HEK293 (cell line): ENCODE measurements around the gene AGAP1.

Source experiments
- INSM2 ChIP-seq: fragments of 450-650 bp; formaldehyde crosslinking; IDR thresholded peaks from 2 replicates; pipeline ENCODE4 v1.5.1; 2016; ENCODE audit warnings: missing biosample characterization, missing genetic modification characterization
- PATZ1 ChIP-seq: fragments of 450-650 bp; formaldehyde crosslinking; IDR thresholded peaks from 2 replicates; pipeline ENCODE4 v1.5.1; 2016; ENCODE audit warnings: missing biosample characterization, missing genetic modification characterization
- REST ChIP-seq: fragments of 450-650 bp; formaldehyde crosslinking; IDR thresholded peaks from 2 replicates; pipeline ENCODE4 v1.5.1; 2016; ENCODE audit warnings: missing biosample characterization, missing genetic modification characterization
- ZFP3 ChIP-seq: fragments of 450-650 bp; formaldehyde crosslinking; IDR thresholded peaks from 2 replicates; pipeline ENCODE4 v1.5.1; 2016; ENCODE audit warnings: low read depth, missing biosample characterization, missing genetic modification characterization
- ZNF664 ChIP-seq: fragments of 450-650 bp; formaldehyde crosslinking; IDR thresholded peaks from 2 replicates; pipeline ENCODE4 v1.5.1; 2016; ENCODE audit warnings: missing biosample characterization, missing genetic modification characterization

- TF ChIP-seq ZNF664 (tag by site-specific recombination) (no peak), ZFP3 (tag by site-specific recombination) (no peak), REST (tag by site-specific recombination) (no peak), PATZ1 (tag by site-specific recombination) (no peak), INSM2 (tag by site-specific recombination) (no peak)
These were observed 6.4 kb downstream of the AGAP1 start for GRCh38 chr2:235500110-235500760.
